ENCODE results near the gene SLC6A3. TPM values are rescaled to one million over a fixed set of nuclear protein-coding genes. Genes with fewer than 3 reads are reported as not detected.

The SLC6A3 gene
- total RNA-seq, 1 experiment from 2014 or later: 0.05 TPM

DNA sequence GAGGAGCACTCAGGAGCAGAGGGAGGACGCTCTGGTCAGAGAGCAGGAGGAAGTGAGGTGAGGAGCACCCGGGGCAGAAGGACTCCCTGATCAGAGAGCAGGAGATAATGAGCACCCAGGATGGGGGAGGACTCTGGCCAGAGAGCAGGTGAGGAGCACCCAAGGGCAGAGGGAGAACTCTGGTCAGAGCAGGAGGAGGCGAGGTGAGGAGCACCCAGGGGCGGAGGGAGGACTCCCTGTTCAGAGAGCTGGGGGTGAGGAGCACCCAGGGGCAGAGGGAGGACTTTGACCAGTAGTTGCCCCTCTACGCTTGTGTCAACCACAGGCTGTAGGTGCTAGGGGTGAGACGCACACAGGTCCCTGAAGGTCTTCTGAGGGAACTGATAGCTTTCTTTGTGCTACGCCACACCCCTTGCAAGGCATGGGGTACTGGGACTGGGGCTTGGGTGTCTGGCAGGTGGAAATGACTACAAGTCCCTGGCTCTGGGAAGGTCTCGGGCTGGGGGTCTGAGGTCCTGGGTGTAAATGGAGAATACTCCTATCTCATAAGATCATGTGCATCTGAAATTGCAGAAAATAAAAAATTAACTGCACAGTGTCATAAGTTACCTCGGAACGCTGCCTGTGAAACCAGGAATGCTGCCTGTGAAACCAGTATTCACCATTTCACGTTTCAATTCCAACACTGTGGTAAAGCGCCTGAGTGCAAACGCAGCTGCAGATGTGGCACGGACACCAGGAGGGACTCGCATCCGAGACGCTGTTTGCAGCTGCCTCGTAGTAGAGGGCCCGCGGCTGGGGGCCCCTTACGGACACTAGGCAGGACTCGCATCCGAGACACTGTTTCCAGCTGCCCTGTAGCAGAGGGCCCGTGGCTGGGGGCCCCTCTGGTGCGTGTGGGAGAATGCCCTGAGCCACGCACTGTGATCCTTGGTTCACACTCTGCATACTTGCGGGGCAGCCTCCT, 27.0 kb upstream of the SLC6A3 start:
- TF ChIP-seq TCF7L2 (IDR thresholded peaks at IDR 0.05; ENCODE audit: low read depth, low read length) (no peak), SIN3A (IDR thresholded peaks at IDR 0.05; ENCODE audit: borderline replicate concordance, insufficient read depth, low read depth, low read length) (no peak), POLR2AphosphoS5 (IDR thresholded peaks at IDR 0.05; ENCODE audit: low read depth, low read length) (no peak)
- TF ChIP-seq, protein P1, sequence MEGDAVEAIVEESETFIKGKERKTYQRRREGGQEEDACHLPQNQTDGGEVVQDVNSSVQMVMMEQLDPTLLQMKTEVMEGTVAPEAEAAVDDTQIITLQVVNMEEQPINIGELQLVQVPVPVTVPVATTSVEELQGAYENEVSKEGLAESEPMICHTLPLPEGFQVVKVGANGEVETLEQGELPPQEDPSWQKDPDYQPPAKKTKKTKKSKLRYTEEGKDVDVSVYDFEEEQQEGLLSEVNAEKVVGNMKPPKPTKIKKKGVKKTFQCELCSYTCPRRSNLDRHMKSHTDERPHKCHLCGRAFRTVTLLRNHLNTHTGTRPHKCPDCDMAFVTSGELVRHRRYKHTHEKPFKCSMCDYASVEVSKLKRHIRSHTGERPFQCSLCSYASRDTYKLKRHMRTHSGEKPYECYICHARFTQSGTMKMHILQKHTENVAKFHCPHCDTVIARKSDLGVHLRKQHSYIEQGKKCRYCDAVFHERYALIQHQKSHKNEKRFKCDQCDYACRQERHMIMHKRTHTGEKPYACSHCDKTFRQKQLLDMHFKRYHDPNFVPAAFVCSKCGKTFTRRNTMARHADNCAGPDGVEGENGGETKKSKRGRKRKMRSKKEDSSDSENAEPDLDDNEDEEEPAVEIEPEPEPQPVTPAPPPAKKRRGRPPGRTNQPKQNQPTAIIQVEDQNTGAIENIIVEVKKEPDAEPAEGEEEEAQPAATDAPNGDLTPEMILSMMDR (IDR thresholded peaks at IDR 0.05): no peak
- TF ChIP-seq, protein P2, sequence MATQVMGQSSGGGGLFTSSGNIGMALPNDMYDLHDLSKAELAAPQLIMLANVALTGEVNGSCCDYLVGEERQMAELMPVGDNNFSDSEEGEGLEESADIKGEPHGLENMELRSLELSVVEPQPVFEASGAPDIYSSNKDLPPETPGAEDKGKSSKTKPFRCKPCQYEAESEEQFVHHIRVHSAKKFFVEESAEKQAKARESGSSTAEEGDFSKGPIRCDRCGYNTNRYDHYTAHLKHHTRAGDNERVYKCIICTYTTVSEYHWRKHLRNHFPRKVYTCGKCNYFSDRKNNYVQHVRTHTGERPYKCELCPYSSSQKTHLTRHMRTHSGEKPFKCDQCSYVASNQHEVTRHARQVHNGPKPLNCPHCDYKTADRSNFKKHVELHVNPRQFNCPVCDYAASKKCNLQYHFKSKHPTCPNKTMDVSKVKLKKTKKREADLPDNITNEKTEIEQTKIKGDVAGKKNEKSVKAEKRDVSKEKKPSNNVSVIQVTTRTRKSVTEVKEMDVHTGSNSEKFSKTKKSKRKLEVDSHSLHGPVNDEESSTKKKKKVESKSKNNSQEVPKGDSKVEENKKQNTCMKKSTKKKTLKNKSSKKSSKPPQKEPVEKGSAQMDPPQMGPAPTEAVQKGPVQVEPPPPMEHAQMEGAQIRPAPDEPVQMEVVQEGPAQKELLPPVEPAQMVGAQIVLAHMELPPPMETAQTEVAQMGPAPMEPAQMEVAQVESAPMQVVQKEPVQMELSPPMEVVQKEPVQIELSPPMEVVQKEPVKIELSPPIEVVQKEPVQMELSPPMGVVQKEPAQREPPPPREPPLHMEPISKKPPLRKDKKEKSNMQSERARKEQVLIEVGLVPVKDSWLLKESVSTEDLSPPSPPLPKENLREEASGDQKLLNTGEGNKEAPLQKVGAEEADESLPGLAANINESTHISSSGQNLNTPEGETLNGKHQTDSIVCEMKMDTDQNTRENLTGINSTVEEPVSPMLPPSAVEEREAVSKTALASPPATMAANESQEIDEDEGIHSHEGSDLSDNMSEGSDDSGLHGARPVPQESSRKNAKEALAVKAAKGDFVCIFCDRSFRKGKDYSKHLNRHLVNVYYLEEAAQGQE (IDR thresholded peaks at IDR 0.05; ENCODE audit: insufficient read depth in 1 of 2, low read depth in 2 of 2, low read length in 1 of 2): no peak
- DNase-seq (ENCODE audit: low read depth, low spot score) (no peak), ATAC-seq (no peak)
- H3K4me1 ChIP-seq (ENCODE audit: control insufficient read depth, insufficient read depth, low read length): no peaks in the 10 kb centered on the region
- CTCF ChIA-PET: no interaction called here
- H3K27me3 ChIP-seq (ENCODE audit: control insufficient read depth, insufficient read depth, low read length): no peaks in the 10 kb centered on the region
- in situ Hi-C loops (cut with HindIII; ENCODE audit: low pct_unique_long_range_greater_than_20kb, low sequenced_read_pairs) (no loop called here), intact Hi-C loops (cut with micrococcal nuclease; ENCODE audit: unreplicated experiment) (no loop called here)
- H3K9me3 ChIP-seq (ENCODE audit: control insufficient read depth, insufficient read depth, low read depth, low read length): no peaks in the 10 kb centered on the region
- H3K36me3 ChIP-seq (ENCODE audit: control insufficient read depth, insufficient read depth, low read length): no peaks in the 10 kb centered on the region
- BruUV-seq (replicated peaks): no TSS peak
- POLR2A ChIA-PET: no interaction called here
- H3K4me3 ChIP-seq (ENCODE audit: low read depth in 2 of 2, low read length in 2 of 2): no peak overlapping the region
- no peak overlapping the region for H3K27ac ChIP-seq (ENCODE audit: low read length)

DNA sequence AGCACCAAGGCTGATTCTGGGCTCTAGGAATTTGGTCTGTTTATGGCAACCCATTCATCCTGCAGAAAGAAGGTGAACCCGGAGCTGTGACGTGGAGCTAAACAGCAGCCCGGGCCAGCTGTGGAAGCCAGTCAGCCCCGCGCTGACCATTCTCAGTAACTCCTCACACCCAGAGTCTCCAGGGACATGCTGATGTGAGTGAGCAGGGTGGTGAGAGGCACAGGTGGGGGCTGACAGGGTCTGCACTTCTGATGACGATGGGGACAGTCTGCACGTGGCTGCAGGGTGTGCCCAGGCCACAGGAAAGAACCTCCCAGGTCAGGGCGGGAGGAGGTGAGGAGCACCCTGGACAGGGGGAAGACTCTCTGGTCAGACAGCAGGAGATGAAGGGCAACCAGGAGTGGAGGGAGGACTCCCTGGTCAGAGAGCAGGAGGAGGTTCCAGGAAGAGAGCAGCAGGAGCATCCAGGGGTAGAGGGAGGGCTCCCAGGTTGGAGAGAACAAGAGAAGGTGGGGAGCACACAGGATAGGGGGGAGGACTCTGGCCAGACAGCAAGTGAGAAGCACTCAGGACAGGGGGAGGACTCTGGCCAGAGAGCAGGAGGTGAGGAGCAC, 26.1 kb upstream of the SLC6A3 start:
- ATAC-seq (no peak), DNase-seq (ENCODE audit: low read depth, low spot score) (no peak)
- Histone ChIP-seq H3K4me3 (ENCODE audit: low read depth in 2 of 2, low read length in 2 of 2) (no peak overlapping the region), H3K27ac (ENCODE audit: low read length) (no peak overlapping the region), H3K9me3 (ENCODE audit: control insufficient read depth, insufficient read depth, low read depth, low read length) (no peaks in the 10 kb centered on the region), H3K36me3 (ENCODE audit: control insufficient read depth, insufficient read depth, low read length) (no peaks in the 10 kb centered on the region), H3K27me3 (ENCODE audit: control insufficient read depth, insufficient read depth, low read length) (no peaks in the 10 kb centered on the region), H3K4me1 (ENCODE audit: control insufficient read depth, insufficient read depth, low read length) (no peaks in the 10 kb centered on the region)
- in situ Hi-C loops (cut with HindIII; ENCODE audit: low pct_unique_long_range_greater_than_20kb, low sequenced_read_pairs) (no loop called here), intact Hi-C loops (cut with micrococcal nuclease; ENCODE audit: unreplicated experiment) (no loop called here)
- no peak for TF ChIP-seq SIN3A (IDR thresholded peaks at IDR 0.05; ENCODE audit: borderline replicate concordance, insufficient read depth, low read depth, low read length)
- no peak for TF ChIP-seq POLR2AphosphoS5 (IDR thresholded peaks at IDR 0.05; ENCODE audit: low read depth, low read length)
- no peak for TF ChIP-seq TCF7L2 (IDR thresholded peaks at IDR 0.05; ENCODE audit: low read depth, low read length)
- TF ChIP-seq, protein P1 (IDR thresholded peaks at IDR 0.05): no peak
- TF ChIP-seq, protein P2 (IDR thresholded peaks at IDR 0.05; ENCODE audit: insufficient read depth in 1 of 2, low read depth in 2 of 2, low read length in 1 of 2): no peak
- ChIA-PET POLR2A (no interaction called here), CTCF (interaction anchor here (0.5 kb wide), 1 partner anchor 9 kb away, joined by 4 read pairs; no protein-coding TSS in a partner anchor)
- BruUV-seq (replicated peaks): no TSS peak

Data from Panc1 (cell line).